Upper lobe of left lung (tissue), 6 donors: ENCODE measurements around the gene BIRC7. TPM values are rescaled to one million over a fixed set of nuclear protein-coding genes. Genes with fewer than 3 reads are reported as not detected.
A peak's percentile ranks its signal among the peaks of the same experiment; 100 is the strongest.

Source experiments
- ATAC-seq, 2 donors: fragments of 200-7000 bp; cut with Tn5 transposase; one replicate each; pipeline ENCODE4 v1.9.1; 2022; ENCODE audit warnings: mild to moderate bottlenecking in 2 of 2, moderate library complexity in 2 of 2; ENCODE audit not compliant: low FRiP score in 2 of 2
- DNase-seq, 2 donors: peaks; one replicate each; pipeline ENCODE4 v3.0.0-alpha.2; 2019 to 2020
- H3K27ac ChIP-seq, 4 donors: fragments of 200-600 bp; sonication (generic); one replicate each; pipeline ENCODE4 v1.5.1; 2016 to 2019
- H3K27me3 ChIP-seq, 4 donors: fragments of 200-600 bp; sonication (generic); one replicate each; pipeline ENCODE4 v1.5.1; 2017 to 2019
- H3K36me3 ChIP-seq, 4 donors: fragments of 200-600 bp; sonication (generic); one replicate each; pipeline ENCODE4 v1.5.1; 2016 to 2019
- H3K4me1 ChIP-seq, 4 donors: fragments of 200-600 bp; sonication (generic); one replicate each; pipeline ENCODE4 v1.5.1; 2018 to 2019
- H3K4me3 ChIP-seq, 4 donors: fragments of 200-600 bp; sonication (generic); one replicate each; pipeline ENCODE4 v1.5.1; 2017 to 2019; ENCODE audit warnings: mild to moderate bottlenecking in 2 of 4, moderate library complexity in 1 of 4
- H3K9me3 ChIP-seq, 4 donors: fragments of 200-600 bp; sonication (generic); one replicate each; pipeline ENCODE4 v1.5.1; 2018 to 2019
- EP300 ChIP-seq, 4 donors: sonication (generic); formaldehyde crosslinking; IDR thresholded peaks; one replicate each; pipeline ENCODE4 v1.5.1; 2017; ENCODE audit warnings: antibody characterized with exemption in 4 of 4, control low read depth in 2 of 4
- POLR2A ChIP-seq, 4 donors: fragments of 450-650 bp; IDR thresholded peaks; one replicate each; pipeline ENCODE4 v1.5.1; 2016 to 2017; ENCODE audit warnings: antibody characterized with exemption in 4 of 4, mild to moderate bottlenecking in 2 of 4
- POLR2AphosphoS5 ChIP-seq, 2 donors: sonication (generic); formaldehyde crosslinking; IDR thresholded peaks; one replicate each; pipeline ENCODE4 v1.5.1; 2017; ENCODE audit warnings: antibody characterized with exemption in 2 of 2
- WGBS, 2 donors: methylation state at CpG; one replicate each; pipeline ENCODE4 v1.1.5; 2017 to 2018; 5-methylcytosine and 5-hydroxymethylcytosine counted together
- total RNA-seq, 6 donors: library from RNA; depleted of rRNA in 4 of 6; stranded (reverse); fragments of >200 nt in 4 of 6; gene quantifications; one replicate each; pipeline versions ENCODE4 v1.1.0 to v1.2.1, GENCODE V29; 2016 to 2021
- TF ChIP-seq, protein P1 (sequence below), 6 experiments: fragments of 450-650 bp in 4 of 6; fragments of 200-600 bp in 2 of 6; sonication (generic) in 2 of 6; IDR thresholded peaks; one replicate each; pipeline ENCODE4 v1.5.1; 2016 to 2019; ENCODE audit warnings: antibody characterized with exemption in 6 of 6
- donor health status: DM: no; HTN: no; CAD: no; lungs with moderate emphysema.
- donor health status: DM: no; HTN: yes; CAD: no; lungs with severe emphysema.

BIRC7 gene
- total RNA-seq, 6 donors from 2014 or later, result 1.3 to 15.0 (median 2.8) TPM; not detected in 2

DNA sequence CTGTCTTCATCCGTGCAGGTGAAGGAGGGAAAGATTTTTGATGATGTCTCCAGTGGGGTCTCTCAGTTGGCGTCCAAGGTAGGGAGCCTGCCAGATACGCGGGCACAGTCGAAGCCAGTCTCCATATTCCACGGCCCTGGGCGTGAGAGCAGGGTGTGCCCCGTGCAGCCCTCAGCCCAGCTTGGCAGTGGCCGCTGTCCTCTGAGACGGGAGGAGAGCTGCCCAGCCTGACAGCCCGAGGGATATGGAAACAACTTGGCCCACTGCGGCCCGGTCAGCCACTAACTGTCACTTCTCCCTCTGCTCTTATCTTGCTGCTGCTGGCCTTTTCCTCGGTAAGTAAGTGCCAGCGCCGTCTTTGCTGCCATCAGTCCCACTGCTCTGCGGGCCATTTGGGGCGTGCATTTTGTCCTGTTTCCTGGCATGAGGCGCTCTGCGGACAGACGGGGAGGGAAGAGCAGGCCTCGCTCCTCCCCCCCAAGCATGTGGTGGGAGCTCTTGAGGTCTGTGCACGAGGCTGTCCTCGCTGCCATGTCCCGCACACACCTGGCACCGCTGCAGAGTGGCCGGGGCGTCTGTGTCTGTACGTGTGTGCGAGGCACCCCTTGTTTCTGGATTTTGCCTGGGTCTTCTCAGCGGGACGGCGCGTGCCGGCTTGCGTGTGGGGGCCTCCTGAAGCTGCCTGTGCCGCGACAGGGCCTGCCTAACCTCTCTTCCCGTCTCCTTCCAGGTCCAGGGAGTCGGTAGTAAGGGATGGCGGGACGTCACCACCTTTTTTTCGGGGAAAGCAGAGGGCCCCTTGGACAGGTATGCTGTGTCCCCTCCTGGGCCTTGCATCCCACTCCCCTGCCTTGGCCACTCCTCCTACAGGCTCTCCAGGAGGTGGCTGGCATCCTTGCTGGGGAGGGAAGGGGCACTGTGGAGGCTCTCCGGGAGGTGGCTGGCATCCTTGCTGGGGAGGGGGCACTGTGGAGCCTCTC lies 50.2 kb downstream of the BIRC7 start:
- H3K9me3 ChIP-seq, result no peaks in the 10 kb centered on the region
- DNase-seq (peak in 1 of 2 donors; percentile 74), ATAC-seq (no peak)
- H3K36me3 ChIP-seq, result peaks cover 7 to 89% (median 72%) of the 10 kb centered on the region in 4 donors
- TF ChIP-seq EP300 (IDR thresholded peaks at IDR 0.05) (no peak), POLR2A (IDR thresholded peaks at IDR 0.05) (no peak), POLR2AphosphoS5 (IDR thresholded peaks at IDR 0.05) (no peak)
- TF ChIP-seq, protein P1, sequence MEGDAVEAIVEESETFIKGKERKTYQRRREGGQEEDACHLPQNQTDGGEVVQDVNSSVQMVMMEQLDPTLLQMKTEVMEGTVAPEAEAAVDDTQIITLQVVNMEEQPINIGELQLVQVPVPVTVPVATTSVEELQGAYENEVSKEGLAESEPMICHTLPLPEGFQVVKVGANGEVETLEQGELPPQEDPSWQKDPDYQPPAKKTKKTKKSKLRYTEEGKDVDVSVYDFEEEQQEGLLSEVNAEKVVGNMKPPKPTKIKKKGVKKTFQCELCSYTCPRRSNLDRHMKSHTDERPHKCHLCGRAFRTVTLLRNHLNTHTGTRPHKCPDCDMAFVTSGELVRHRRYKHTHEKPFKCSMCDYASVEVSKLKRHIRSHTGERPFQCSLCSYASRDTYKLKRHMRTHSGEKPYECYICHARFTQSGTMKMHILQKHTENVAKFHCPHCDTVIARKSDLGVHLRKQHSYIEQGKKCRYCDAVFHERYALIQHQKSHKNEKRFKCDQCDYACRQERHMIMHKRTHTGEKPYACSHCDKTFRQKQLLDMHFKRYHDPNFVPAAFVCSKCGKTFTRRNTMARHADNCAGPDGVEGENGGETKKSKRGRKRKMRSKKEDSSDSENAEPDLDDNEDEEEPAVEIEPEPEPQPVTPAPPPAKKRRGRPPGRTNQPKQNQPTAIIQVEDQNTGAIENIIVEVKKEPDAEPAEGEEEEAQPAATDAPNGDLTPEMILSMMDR (IDR thresholded peaks at IDR 0.05), result no peak
- no peaks in the 10 kb centered on the region for H3K27me3 ChIP-seq
- peaks cover 0 to 1% (median 0%) of the 10 kb centered on the region in 4 donors for H3K4me1 ChIP-seq
- no peak overlapping the region for H3K27ac ChIP-seq
- WGBS, 2 donors, result 94 to 98% methylated on average over 35 to 44 of the region's 44 CpGs
- no peak overlapping the region for H3K4me3 ChIP-seq

DNA sequence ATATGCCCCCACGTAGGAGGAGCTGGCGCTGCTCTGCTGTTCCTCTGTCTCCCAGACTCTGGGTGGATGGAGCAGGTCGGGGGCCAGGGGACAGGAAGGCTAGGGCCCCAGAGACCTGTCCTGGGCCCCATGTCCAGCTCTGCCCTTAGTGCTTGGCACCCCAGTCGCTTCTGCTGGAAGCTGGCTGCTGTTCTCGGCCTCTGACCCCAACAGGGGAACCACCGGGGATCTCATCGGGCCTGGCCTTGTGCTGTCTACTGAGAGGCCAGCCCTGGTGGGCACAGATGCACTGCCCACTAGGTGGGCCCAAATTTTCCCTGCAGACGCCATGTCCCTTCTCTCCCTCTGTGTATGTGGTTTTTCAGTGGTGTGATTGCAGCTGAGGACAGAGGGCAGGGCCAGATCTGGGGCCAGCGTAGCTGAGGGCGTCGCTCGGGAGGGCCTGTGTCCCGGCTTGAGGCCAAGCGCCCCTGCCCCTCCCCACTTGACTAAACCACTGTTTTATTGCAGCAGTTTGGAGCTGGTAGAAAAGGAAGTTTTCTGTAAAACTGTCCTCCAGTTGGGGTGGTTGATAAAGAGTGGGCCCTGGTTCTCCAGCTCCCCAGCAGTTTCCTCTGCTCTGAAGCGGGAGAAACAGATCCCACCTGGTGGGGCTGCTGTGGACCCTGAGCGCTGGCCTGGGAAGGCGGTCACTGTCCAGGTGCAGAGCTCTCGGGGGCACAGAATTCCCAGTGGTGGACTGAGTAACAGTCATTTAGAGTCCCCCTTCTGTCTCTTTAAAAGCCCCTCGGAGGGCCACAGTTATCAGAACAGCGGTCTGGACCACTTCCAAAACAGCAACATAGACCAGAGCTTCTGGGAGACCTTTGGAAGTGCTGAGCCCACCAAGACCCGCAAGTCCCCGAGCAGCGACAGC lies 51.3 kb downstream of the BIRC7 start:
- peaks cover 4 to 78% (median 61%) of the 10 kb centered on the region in 4 donors for H3K36me3 ChIP-seq
- 88 to 90% methylated on average over 12 to 21 of the region's 23 CpGs for WGBS, 2 donors
- ATAC-seq, result no peak

DNA sequence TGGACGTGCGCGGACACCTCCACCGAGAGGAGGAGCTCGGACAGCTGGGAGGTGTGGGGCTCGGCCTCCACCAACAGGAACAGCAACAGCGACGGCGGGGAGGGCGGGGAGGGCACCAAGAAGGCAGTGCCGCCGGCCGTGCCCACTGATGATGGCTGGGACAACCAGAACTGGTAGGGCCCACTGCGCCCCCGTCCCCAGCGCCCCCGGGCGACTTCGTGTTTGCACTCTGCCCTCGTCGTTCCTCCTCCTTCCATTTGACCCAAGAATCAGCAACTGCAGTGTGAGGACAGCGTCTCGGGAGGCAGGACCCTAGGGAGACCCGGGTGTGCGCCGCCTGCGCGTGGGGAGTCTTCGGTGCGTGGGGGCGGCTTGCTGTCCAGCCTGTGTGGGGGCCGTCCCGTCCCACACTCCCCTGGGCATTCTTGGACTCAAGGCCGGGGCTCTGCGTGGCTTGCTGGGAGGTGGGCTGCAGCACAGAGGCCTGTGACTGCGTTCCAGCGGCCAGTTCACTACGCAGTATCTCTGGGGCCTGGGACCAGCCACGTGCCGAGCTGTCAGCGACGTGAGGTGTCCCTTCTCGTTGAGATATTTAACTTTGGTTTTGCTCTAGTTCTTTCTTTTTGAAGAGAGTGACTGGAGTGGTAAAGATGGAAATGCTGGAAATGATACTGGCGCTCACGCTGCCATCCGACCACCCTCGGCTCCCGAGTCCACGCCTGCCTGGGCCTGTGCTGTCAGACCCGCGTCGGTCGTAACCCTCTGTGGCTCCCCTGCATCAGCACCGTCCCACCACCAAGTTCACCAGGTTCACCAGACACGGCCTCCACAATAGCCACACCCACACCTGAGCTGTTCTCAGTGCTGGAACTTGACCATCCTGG lies 52.2 kb downstream of the BIRC7 start:
- peaks cover 0 to 6% (median 2%) of the 10 kb centered on the region in 4 donors for H3K4me1 ChIP-seq
- H3K36me3 ChIP-seq, result peaks cover 4 to 69% (median 52%) of the 10 kb centered on the region in 4 donors
- WGBS, 2 donors, result 93 to 94% methylated on average over 48 to 54 of the region's 55 CpGs
- no peaks in the 10 kb centered on the region for H3K27me3 ChIP-seq
- peak in 1 of 2 donors; percentile 83 for DNase-seq
- no peak for ATAC-seq
- H3K9me3 ChIP-seq, result no peaks in the 10 kb centered on the region
- H3K27ac ChIP-seq, result no peak overlapping the region
- TF ChIP-seq, protein P1 (IDR thresholded peaks at IDR 0.05), result no peak
- TF ChIP-seq POLR2A (IDR thresholded peaks at IDR 0.05) (no peak), POLR2AphosphoS5 (IDR thresholded peaks at IDR 0.05) (no peak), EP300 (IDR thresholded peaks at IDR 0.05) (no peak)
- H3K4me3 ChIP-seq, result no peak overlapping the region

More for the DNA sequence above, 51.3 kb downstream of the BIRC7 start:
- Histone ChIP-seq H3K4me1 (peaks cover 0 to 6% (median 2%) of the 10 kb centered on the region in 4 donors), H3K27ac (no peak overlapping the region), H3K9me3 (no peaks in the 10 kb centered on the region), H3K4me3 (no peak overlapping the region), H3K27me3 (no peaks in the 10 kb centered on the region)
- DNase-seq, result no peak
- no peak for TF ChIP-seq EP300 (IDR thresholded peaks at IDR 0.05)
- no peak for TF ChIP-seq POLR2A (IDR thresholded peaks at IDR 0.05)
- no peak for TF ChIP-seq POLR2AphosphoS5 (IDR thresholded peaks at IDR 0.05)
- TF ChIP-seq, protein P1 (IDR thresholded peaks at IDR 0.05), result no peak
